ENCODE data around the gene COL23A1.

GRCh38 chr5:178229861-178230260 lies 360.3 kb downstream of the COL23A1 start:
- TF ChIP-seq GATA2 (IDR thresholded peaks at IDR 0.05; ENCODE audit: low read depth, low read length) (no peak), GATA3 (IDR thresholded peaks at IDR 0.05; ENCODE audit: low read depth, low read length) (no peak)

Data from SH-SY5Y (cell line).